ENCODE results near the gene CABP5. TPM values are rescaled to one million over a fixed set of nuclear protein-coding genes. Genes with fewer than 3 reads are reported as not detected.

CABP5 gene
- total RNA-seq, 1 donor from 2014 or later, result not detected

GRCh38 chr19:48010932-48011758, 32.7 kb downstream of the CABP5 start:
- Histone ChIP-seq H3K36me3 (no peaks in the 10 kb centered on the region), H3K4me1 (no peaks in the 10 kb centered on the region), H3K9me3 (peaks cover 0 to 8% of the 10 kb centered on the region in 2 donors), H3K27ac (no peak overlapping the region), H3K4me3 (no peak overlapping the region), H3K27me3 (no peaks in the 10 kb centered on the region)
- DNase-seq (ENCODE audit: low spot score in 2 of 2), result no peak
- TF ChIP-seq CTCF (IDR thresholded peaks at IDR 0.05), result no peak
- intact Hi-C loops (cut with DNase I), result no loop called here

- Histone ChIP-seq H3K27me3 (no peaks in the 10 kb centered on the region), H3K27ac (no peak overlapping the region), H3K9me3 (peaks cover 0 to 8% of the 10 kb centered on the region in 2 donors), H3K4me1 (no peaks in the 10 kb centered on the region), H3K36me3 (no peaks in the 10 kb centered on the region), H3K4me3 (no peak overlapping the region)
- no peak for DNase-seq (ENCODE audit: low spot score in 2 of 2)
- intact Hi-C loops (cut with DNase I), result no loop called here
- no peak for TF ChIP-seq CTCF (IDR thresholded peaks at IDR 0.05)
Measured at GRCh38 chr19:48006762-48007161, 37.1 kb downstream of the CABP5 start.

- Histone ChIP-seq H3K27me3 (no peaks in the 10 kb centered on the region), H3K36me3 (no peaks in the 10 kb centered on the region), H3K27ac (no peak overlapping the region), H3K4me1 (no peaks in the 10 kb centered on the region), H3K4me3 (no peak overlapping the region), H3K9me3 (peaks cover 0 to 1% of the 10 kb centered on the region in 2 donors)
- TF ChIP-seq CTCF (IDR thresholded peaks at IDR 0.05), result no peak
- no peak for DNase-seq (ENCODE audit: low spot score in 2 of 2)
- intact Hi-C loops (cut with DNase I), result no loop called here
Measured at GRCh38 chr19:48004236-48004635, 39.6 kb downstream of the CABP5 start.

GRCh38 chr19:48000846-48001245, 43.0 kb downstream of the CABP5 start:
- no peak for DNase-seq (ENCODE audit: low spot score in 2 of 2)
- TF ChIP-seq CTCF (IDR thresholded peaks at IDR 0.05), result no peak
- H3K27me3 ChIP-seq, result no peaks in the 10 kb centered on the region
- no peaks in the 10 kb centered on the region for H3K4me1 ChIP-seq
- intact Hi-C loops (cut with DNase I), result no loop called here
- no peaks in the 10 kb centered on the region for H3K36me3 ChIP-seq
- H3K9me3 ChIP-seq, result no peaks in the 10 kb centered on the region
- H3K27ac ChIP-seq, result no peak overlapping the region
- no peak overlapping the region for H3K4me3 ChIP-seq

- H3K27me3 ChIP-seq, result no peaks in the 10 kb centered on the region
Measured at GRCh38 chr19:47998800-47999199, 45.1 kb downstream of the CABP5 start.

More at GRCh38 chr19:47998800-47999199, 45.1 kb downstream of the CABP5 start:
- no peaks in the 10 kb centered on the region for H3K36me3 ChIP-seq
- intact Hi-C loops (cut with DNase I), result no loop called here
- H3K9me3 ChIP-seq, result no peaks in the 10 kb centered on the region
- no peak overlapping the region for H3K4me3 ChIP-seq
- TF ChIP-seq CTCF (IDR thresholded peaks at IDR 0.05), result no peak
- H3K4me1 ChIP-seq, result no peaks in the 10 kb centered on the region
- no peak for DNase-seq (ENCODE audit: low spot score in 2 of 2)
- no peak overlapping the region for H3K27ac ChIP-seq

Measured in ascending aorta (tissue), 2 donors.